H9 (cell line): Measurements from ENCODE around the gene FAM149A. TPM values are rescaled to one million over a fixed set of nuclear protein-coding genes. Genes with fewer than 3 reads are reported as not detected.

Experiments used
- DNase-seq: peaks from one replicate; pipeline ENCODE4 v3.0.0-alpha.2; 2017
- H2AFZ ChIP-seq: one replicate; pipeline ENCODE4 v1.6.1; 2013; ENCODE audit warnings: mild to moderate bottlenecking, low read length, control low read depth, moderate library complexity
- H2AK5ac ChIP-seq: 2 replicates; pipeline ENCODE4 v1.6.1; 2013; ENCODE audit warnings: low read length, control low read depth, mixed read lengths; ENCODE audit not compliant: insufficient read length
- H2BK120ac ChIP-seq: one replicate; pipeline ENCODE4 v1.6.1; 2013; ENCODE audit warnings: low read depth, mild to moderate bottlenecking, low read length, control low read depth, inconsistent platforms; ENCODE audit not compliant: poor library complexity, severe bottlenecking
- H2BK12ac ChIP-seq: 2 replicates; pipeline ENCODE4 v1.6.1; 2013; ENCODE audit warnings: low read length, control low read depth, mixed read lengths, low read depth; ENCODE audit not compliant: insufficient read length
- H2BK15ac ChIP-seq: 2 replicates; pipeline ENCODE4 v1.6.1; 2013; ENCODE audit warnings: low read depth, low read length, control low read depth
- H2BK20ac ChIP-seq: one replicate; pipeline ENCODE4 v1.6.1; 2013; ENCODE audit warnings: low read depth, mild to moderate bottlenecking, low read length, control low read depth, inconsistent platforms; ENCODE audit not compliant: poor library complexity, severe bottlenecking
- H2BK5ac ChIP-seq: 2 replicates; pipeline ENCODE4 v1.6.1; 2013; ENCODE audit warnings: low read length, control low read depth, mixed read lengths; ENCODE audit not compliant: insufficient read length
- H3K14ac ChIP-seq: 2 replicates; pipeline ENCODE4 v1.6.1; 2013; ENCODE audit warnings: low read length, control low read depth; ENCODE audit not compliant: insufficient read depth
- H3K18ac ChIP-seq: 2 replicates; pipeline ENCODE4 v1.6.1; 2013; ENCODE audit warnings: low read depth, mild to moderate bottlenecking, mixed read lengths, low read length, control low read depth; ENCODE audit not compliant: insufficient read length
- H3K23ac ChIP-seq: 2 replicates; pipeline ENCODE4 v1.6.1; 2013; ENCODE audit warnings: low read length, control low read depth, mixed read lengths, low read depth; ENCODE audit not compliant: insufficient read length
- H3K23me2 ChIP-seq: 2 replicates; pipeline ENCODE4 v1.6.1; 2013; ENCODE audit warnings: low read depth, mild to moderate bottlenecking, mixed read lengths, low read length, control low read depth; ENCODE audit not compliant: insufficient read length, poor library complexity, severe bottlenecking
- H3K27ac ChIP-seq: 2 replicates; pipeline ENCODE4 v1.5.1; 2013; ENCODE audit warnings: low read length, control low read depth, mixed read lengths, low read depth; ENCODE audit not compliant: insufficient read length
- H3K27me3 ChIP-seq: 2 replicates; pipeline ENCODE4 v1.6.1; 2013; ENCODE audit warnings: low read length, control low read depth, inconsistent platforms; ENCODE audit not compliant: insufficient read depth
- H3K4ac ChIP-seq: 2 replicates; pipeline ENCODE4 v1.6.1; 2013; ENCODE audit warnings: low read depth, mild to moderate bottlenecking, control low read depth, inconsistent platforms, low read length, moderate library complexity
- H3K4me1 ChIP-seq: 2 replicates; pipeline ENCODE4 v1.6.1; 2013; ENCODE audit warnings: low read length, control low read depth, inconsistent platforms; ENCODE audit not compliant: insufficient read depth
- H3K4me2 ChIP-seq: 2 replicates; pipeline ENCODE4 v1.6.1; 2013; ENCODE audit warnings: low read length, control low read depth, mixed read lengths; ENCODE audit not compliant: insufficient read length, insufficient read depth
- H3K56ac ChIP-seq: 2 replicates; pipeline ENCODE4 v1.6.1; 2013; ENCODE audit warnings: low read depth, mild to moderate bottlenecking, mixed read lengths, low read length, control low read depth; ENCODE audit not compliant: insufficient read length
- H3K79me1 ChIP-seq: 2 replicates; pipeline ENCODE4 v1.6.1; 2013; ENCODE audit warnings: low read depth, mild to moderate bottlenecking, moderate library complexity, low read length, control low read depth, inconsistent platforms; ENCODE audit not compliant: insufficient read depth, poor library complexity, severe bottlenecking
- H3K79me2 ChIP-seq: 2 replicates; pipeline ENCODE4 v1.6.1; 2013; ENCODE audit warnings: low read length, control low read depth, inconsistent platforms; ENCODE audit not compliant: insufficient read depth
- H3K9ac ChIP-seq: 2 replicates; pipeline ENCODE4 v1.6.1; 2013; ENCODE audit warnings: low read length, control low read depth, mixed read lengths; ENCODE audit not compliant: insufficient read length; ENCODE audit errors: extremely low read depth
- H3K9me3 ChIP-seq: one replicate; pipeline ENCODE4 v1.6.1; 2013; ENCODE audit warnings: low read depth, low read length, inconsistent platforms; ENCODE audit not compliant: control insufficient read depth
- H3T11ph ChIP-seq: one replicate; pipeline ENCODE4 v1.6.1; 2013; ENCODE audit warnings: mild to moderate bottlenecking, low read length, control low read depth, inconsistent platforms
- H4K20me1 ChIP-seq: one replicate; pipeline ENCODE4 v1.6.1; 2013; ENCODE audit not compliant: control insufficient read depth, insufficient read length, insufficient read depth
- H4K5ac ChIP-seq: 2 replicates; pipeline ENCODE4 v1.6.1; 2013; ENCODE audit warnings: low read depth, mild to moderate bottlenecking, mixed read lengths, low read length, control low read depth; ENCODE audit not compliant: insufficient read length
- H4K8ac ChIP-seq: replicated peaks from 2 replicates; pipeline ENCODE4 v1.6.1; 2013; ENCODE audit warnings: low read length, control low read depth, mixed read lengths, low read depth; ENCODE audit not compliant: insufficient read length
- H4K91ac ChIP-seq: 2 replicates; pipeline ENCODE4 v1.6.1; 2013; ENCODE audit warnings: low read depth, mild to moderate bottlenecking, moderate library complexity, mixed read lengths, low read length, control low read depth; ENCODE audit not compliant: insufficient read length
- H3K27ac Mint-ChIP-seq, 3 experiments: 2 replicates in 2 of 3; 3 replicates in 1 of 3; pipeline ENCODE4 v1.8.0; 2020 to 2021; ENCODE audit warnings: mixed read lengths in 3 of 3, mild to moderate bottlenecking in 1 of 3, moderate library complexity in 1 of 3
- H3K27me3 Mint-ChIP-seq: 2 replicates; pipeline ENCODE4 v1.8.0; 2021; ENCODE audit warnings: low read depth, mild to moderate bottlenecking, moderate library complexity, mixed read lengths
- H3K36me3 Mint-ChIP-seq, 3 experiments: 2 replicates in 2 of 3; 3 replicates in 1 of 3; pipeline ENCODE4 v1.8.0; 2020 to 2021; ENCODE audit warnings: low read depth in 3 of 3, mixed read lengths in 3 of 3; ENCODE audit not compliant: insufficient read depth in 1 of 3
- H3K4me1 Mint-ChIP-seq, 2 experiments: 2 replicates each; pipeline ENCODE4 v1.8.0; 2020; ENCODE audit warnings: mixed read lengths in 2 of 2
- H3K4me3 Mint-ChIP-seq, 2 experiments: 2 replicates in 1 of 2; 3 replicates in 1 of 2; pipeline ENCODE4 v1.8.0; 2020 to 2021; ENCODE audit warnings: mild to moderate bottlenecking in 2 of 2, mixed read lengths in 2 of 2, moderate library complexity in 1 of 2
- H3K9me3 Mint-ChIP-seq, 2 experiments: 2 replicates in 1 of 2; 3 replicates in 1 of 2; pipeline ENCODE4 v1.8.0; 2020; ENCODE audit warnings: mild to moderate bottlenecking in 2 of 2, mixed read lengths in 2 of 2, moderate library complexity in 1 of 2
- WGBS: extraction: QIAGEN DNeasy Blood & Tissue Kit; methylation state at CpG from one replicate; pipeline ENCODE4 v1.1.7; 2013; ENCODE audit warnings: missing lambda C conversion rate, low lambda C conversion rate, mixed read lengths; ENCODE audit not compliant: insufficient read length; ENCODE audit errors: extremely low coverage; 5-methylcytosine and 5-hydroxymethylcytosine counted together
- total RNA-seq: library from RNA; stranded (reverse); gene quantifications from 2 replicates; pipeline ENCODE4 v1.2.1, GENCODE V29; 2021
- TF ChIP-seq, protein P1 (sequence below): fragments of 200-600 bp; sonication (generic); conservative IDR thresholded peaks from 3 replicates; pipeline ENCODE4 v1.8.0; 2021; ENCODE audit warnings: antibody characterized with exemption, mild to moderate bottlenecking

FAM149A gene
- total RNA-seq, 1 experiment from 2014 or later, result 5.9 TPM

DNA sequence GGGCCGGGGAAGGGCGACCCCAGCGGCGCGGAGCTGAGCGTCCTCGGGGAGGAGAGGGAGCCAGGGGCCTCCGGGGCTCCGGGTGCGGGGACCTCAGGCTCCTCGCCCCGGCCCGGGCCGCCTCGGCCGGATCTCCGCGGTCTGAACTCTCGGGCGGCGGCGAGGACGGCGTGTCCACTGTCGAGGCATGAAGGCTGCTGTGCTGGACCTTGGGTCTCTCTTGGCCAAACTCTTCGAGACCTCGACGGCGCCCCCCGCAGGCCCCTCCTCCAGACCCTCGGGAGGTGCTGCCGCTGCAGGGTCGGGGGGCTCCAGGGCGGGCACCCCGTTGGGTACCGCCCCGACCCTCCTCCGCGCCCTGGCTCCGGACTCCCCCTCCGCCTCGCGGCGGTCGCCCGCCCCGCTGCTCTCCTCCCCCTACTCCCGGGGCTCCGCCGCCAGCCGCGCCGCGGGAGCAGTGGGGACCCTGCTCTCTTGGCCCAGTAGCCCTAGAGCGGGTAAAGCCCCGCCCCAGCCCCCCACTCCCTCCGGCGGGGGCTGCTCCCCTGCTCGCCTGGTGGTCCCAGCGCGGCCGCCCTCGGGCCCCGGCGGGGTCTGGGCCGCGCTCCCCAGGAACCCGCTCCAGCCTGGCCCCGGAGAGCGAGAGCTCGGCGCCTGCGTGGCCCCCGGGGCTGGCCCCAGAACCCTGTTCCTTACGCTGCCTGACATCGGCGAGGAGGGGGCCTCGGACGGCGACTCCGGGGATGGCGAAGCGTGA, 564 bp downstream of the FAM149A start:
- peaks cover 2% of the 10 kb centered on the region for H4K20me1 ChIP-seq
- no peak overlapping the region for H2AFZ ChIP-seq
- H2BK5ac ChIP-seq, result no peak overlapping the region
- no peaks in the 10 kb centered on the region for H3K79me1 ChIP-seq
- TF ChIP-seq, protein P1, sequence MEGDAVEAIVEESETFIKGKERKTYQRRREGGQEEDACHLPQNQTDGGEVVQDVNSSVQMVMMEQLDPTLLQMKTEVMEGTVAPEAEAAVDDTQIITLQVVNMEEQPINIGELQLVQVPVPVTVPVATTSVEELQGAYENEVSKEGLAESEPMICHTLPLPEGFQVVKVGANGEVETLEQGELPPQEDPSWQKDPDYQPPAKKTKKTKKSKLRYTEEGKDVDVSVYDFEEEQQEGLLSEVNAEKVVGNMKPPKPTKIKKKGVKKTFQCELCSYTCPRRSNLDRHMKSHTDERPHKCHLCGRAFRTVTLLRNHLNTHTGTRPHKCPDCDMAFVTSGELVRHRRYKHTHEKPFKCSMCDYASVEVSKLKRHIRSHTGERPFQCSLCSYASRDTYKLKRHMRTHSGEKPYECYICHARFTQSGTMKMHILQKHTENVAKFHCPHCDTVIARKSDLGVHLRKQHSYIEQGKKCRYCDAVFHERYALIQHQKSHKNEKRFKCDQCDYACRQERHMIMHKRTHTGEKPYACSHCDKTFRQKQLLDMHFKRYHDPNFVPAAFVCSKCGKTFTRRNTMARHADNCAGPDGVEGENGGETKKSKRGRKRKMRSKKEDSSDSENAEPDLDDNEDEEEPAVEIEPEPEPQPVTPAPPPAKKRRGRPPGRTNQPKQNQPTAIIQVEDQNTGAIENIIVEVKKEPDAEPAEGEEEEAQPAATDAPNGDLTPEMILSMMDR, result 0 out of 3 replicates have a peak, but pooled peaks have one; percentile 18
- no peak overlapping the region for H2BK20ac ChIP-seq
- no peak overlapping the region for H4K8ac ChIP-seq
- no CpG with 5 or more reads among the region's 83 CpGs for WGBS
- H3K9me3 ChIP-seq, result no peaks in the 10 kb centered on the region
- H3K4ac ChIP-seq, result no peak overlapping the region
- peak overlapping the region; percentile 69; the same call in 1 of the 2 replicates for H3K14ac ChIP-seq
- peak overlapping the region; percentile 71 to 86 for H3K4me3 Mint-ChIP-seq
- no peak overlapping the region for H4K5ac ChIP-seq
- H3K23ac ChIP-seq, result no peak overlapping the region
- H3K27me3 ChIP-seq, result no peaks in the 10 kb centered on the region; the same call in 1 of the 2 replicates
- H3K79me2 ChIP-seq, result no peaks in the 10 kb centered on the region
- peak overlapping the region; percentile 52 for H3K4me2 ChIP-seq
- no peak overlapping the region for H3K27ac Mint-ChIP-seq
- H3K23me2 ChIP-seq, result peaks cover 12% of the 10 kb centered on the region
- peaks cover 3 to 8% of the 10 kb centered on the region in 2 experiments; a peak in 3 of 5 replicates for H3K9me3 Mint-ChIP-seq
- H3K56ac ChIP-seq, result no peak overlapping the region
- no peak overlapping the region for H3T11ph ChIP-seq
- H2AK5ac ChIP-seq, result no peak overlapping the region
- no peak overlapping the region for H3K9ac ChIP-seq
- no peaks in the 10 kb centered on the region; the same call in 1 of the 2 replicates for H3K4me1 ChIP-seq
- no peak overlapping the region for H2BK15ac ChIP-seq
- peak; percentile 55 for DNase-seq
- no peak overlapping the region for H2BK120ac ChIP-seq
- H2BK12ac ChIP-seq, result no peak overlapping the region
- H4K91ac ChIP-seq, result no peak overlapping the region
- H3K27ac ChIP-seq, result no peak overlapping the region
- peaks cover 50% of the 10 kb centered on the region for H3K27me3 Mint-ChIP-seq
- peak overlapping the region; percentile 15 for H3K18ac ChIP-seq
- peaks cover 0 to 6% (median 6%) of the 10 kb centered on the region in 3 experiments; a peak in 3 of 7 replicates for H3K36me3 Mint-ChIP-seq
- H3K4me1 Mint-ChIP-seq, result peaks cover 22 to 28% of the 10 kb centered on the region in 2 experiments
